Pancreas (tissue), 10 donors: Measurements from ENCODE around the gene TFF3. TPM values are rescaled to one million over a fixed set of nuclear protein-coding genes. Genes with fewer than 3 reads are reported as not detected.

Experiments
- ATAC-seq, 4 donors: fragments of 200-7000 bp; cut with Tn5 transposase; one replicate each; pipeline versions ENCODE4 v1.8.0 to v1.9.1; 2020; ENCODE audit warnings: mild to moderate bottlenecking in 4 of 4, moderate library complexity in 4 of 4
- DNase-seq, 6 donors: peaks; one replicate each; pipeline ENCODE4 v3.0.0-alpha.2; 2020
- FAIRE-seq: peaks from 2 replicates; lab custom pipeline; 2012; peaks lifted over from hg19 to GRCh38; lab: Jason Lieb, UNC
- H3K27ac ChIP-seq, 4 donors: fragments of 200-600 bp; sonication (generic); 1 replicate in 3 of 4; 2 replicates in 1 of 4; pipeline versions ENCODE4 v1.5.0 to v1.8.0; 2020
- H3K27me3 ChIP-seq, 4 donors: fragments of 200-600 bp; one replicate each; pipeline ENCODE4 v1.8.0; 2021
- H3K36me3 ChIP-seq, 3 donors: fragments of 200-600 bp; sonication (generic) in 1 of 3; one replicate each; pipeline versions ENCODE4 v1.5.0 to v1.8.0; 2020 to 2021
- H3K4me1 ChIP-seq, 3 donors: fragments of 200-600 bp; one replicate each; pipeline ENCODE4 v1.8.0; 2021
- H3K4me3 ChIP-seq, 4 donors: fragments of 200-600 bp; sonication (generic) in 2 of 4; one replicate each; pipeline versions ENCODE4 v1.5.0 to v1.8.0; 2020 to 2021
- H3K9me3 ChIP-seq, 4 donors: fragments of 200-600 bp; one replicate each; pipeline ENCODE4 v1.8.0; 2021
- WGBS, 2 donors: extraction: QIAGEN DNeasy Blood & Tissue Kit; methylation state at CpG; one replicate each; pipeline ENCODE4 v1.1.7; 2013; 5-methylcytosine and 5-hydroxymethylcytosine counted together
- intact Hi-C, 3 donors: fragments of 100-400 bp; cut with DNase I; formaldehyde crosslinking; loops; one replicate each; pipeline versions ENCODE4 v1.11.1 to v1.14.2; 2022
- polyA plus RNA-seq, 2 donors: library from polyadenylated mRNA; stranded (reverse); fragments of 200-250 nt; gene quantifications; one replicate each; pipeline ENCODE4 v1.2.3, GENCODE V29; 2013
- total RNA-seq, 6 donors: library from RNA; stranded (reverse); fragmentation: NEBNext Ultra II Directional in 4 of 6; extraction: Animal tissue kit (Norgen Biotek cat#: 25700) in 4 of 6; gene quantifications; one replicate each; pipeline versions ENCODE4 v1.2.1 to v1.2.4, GENCODE V29; 2021 to 2023
- TF ChIP-seq, protein P1 (sequence below), 4 donors: fragments of 200-600 bp; sonication (generic) in 3 of 4; IDR thresholded peaks; one replicate each; pipeline versions ENCODE4 v1.5.0 to v1.8.0; 2021; ENCODE audit warnings: antibody characterized with exemption in 4 of 4
- donor health status: healthy with polysubstance abuse.
- donor health status: DM: no; HTN: no; CAD: no; lungs with moderate emphysema.
- donor health status: DM: no; HTN: no; CAD: no.
- donor health status: control.
- donor health status: control.
- donor health status: Bipolar disorder and iron deficiency.
- donor health status: DM: yes; HTN: yes; CAD: no.
- donor health status: DM: no; HTN: no; CAD: no.
- donor health status: DM: no; HTN: no; CAD: no.
- donor health status: DM: yes; HTN: yes; CAD: no.

TFF3 gene, protein sequence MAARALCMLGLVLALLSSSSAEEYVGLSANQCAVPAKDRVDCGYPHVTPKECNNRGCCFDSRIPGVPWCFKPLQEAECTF
- total RNA-seq (10 to 100 TPM in 4 of 6 donors, 1 to 10 TPM in 2; 5.9 to 19.9 (median 10.6) TPM), polyA plus RNA-seq (10 to 100 TPM; 16.5 to 51.9 TPM)

DNA sequence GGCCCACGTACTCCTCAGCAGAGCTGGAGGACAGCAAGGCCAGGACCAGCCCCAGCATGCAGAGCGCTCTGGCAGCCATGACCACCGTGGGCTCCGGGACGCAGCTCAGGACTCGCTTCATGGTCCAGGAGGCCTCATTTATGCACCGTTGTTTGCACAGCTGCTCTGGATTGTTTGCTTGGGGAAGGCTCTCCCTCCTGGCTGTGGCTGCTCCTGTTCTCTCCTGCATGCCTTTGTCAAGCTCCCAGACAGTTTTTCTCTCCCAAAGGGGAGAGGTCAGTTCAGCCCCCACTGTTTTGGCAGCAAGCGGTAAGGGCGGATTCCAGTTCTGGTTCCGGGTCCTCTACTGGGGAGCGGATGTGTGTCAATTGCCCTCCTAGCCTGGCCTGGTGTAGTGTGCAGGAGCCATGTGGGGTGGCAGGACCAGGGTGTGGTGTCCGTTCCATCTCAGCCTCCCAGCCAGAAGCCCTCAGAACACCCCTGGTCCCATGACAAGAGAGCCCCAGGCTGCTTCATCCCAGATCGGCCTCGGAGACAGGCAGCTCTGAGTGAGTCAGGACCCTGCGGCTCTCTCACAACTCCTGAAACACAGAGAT lies at the start of gene TFF3:
Gene TFF3, minus strand, starts transcription at position 114 of the 596 bp plus-strand sequence. Its CDS starts 35 bp downstream, at position 79.
- FAIRE-seq (no peak), DNase-seq (peak in 5 of 6 donors; percentile 54 to 77 (median 63)), ATAC-seq (peak; percentile 64 to 80 (median 74))
- 45 to 48% methylated on average over 15 of the region's 15 CpGs for WGBS, 2 donors
- no peak within 1 kb of the TSS for H3K4me3 ChIP-seq
- peaks cover 0 to 13% (median 3%) of the 10 kb centered on the region in 3 donors for H3K4me1 ChIP-seq
- H3K27ac ChIP-seq, result no peak within 1 kb of the TSS
- H3K9me3 ChIP-seq, result no peaks in the 10 kb centered on the region
- TF ChIP-seq, protein P1, sequence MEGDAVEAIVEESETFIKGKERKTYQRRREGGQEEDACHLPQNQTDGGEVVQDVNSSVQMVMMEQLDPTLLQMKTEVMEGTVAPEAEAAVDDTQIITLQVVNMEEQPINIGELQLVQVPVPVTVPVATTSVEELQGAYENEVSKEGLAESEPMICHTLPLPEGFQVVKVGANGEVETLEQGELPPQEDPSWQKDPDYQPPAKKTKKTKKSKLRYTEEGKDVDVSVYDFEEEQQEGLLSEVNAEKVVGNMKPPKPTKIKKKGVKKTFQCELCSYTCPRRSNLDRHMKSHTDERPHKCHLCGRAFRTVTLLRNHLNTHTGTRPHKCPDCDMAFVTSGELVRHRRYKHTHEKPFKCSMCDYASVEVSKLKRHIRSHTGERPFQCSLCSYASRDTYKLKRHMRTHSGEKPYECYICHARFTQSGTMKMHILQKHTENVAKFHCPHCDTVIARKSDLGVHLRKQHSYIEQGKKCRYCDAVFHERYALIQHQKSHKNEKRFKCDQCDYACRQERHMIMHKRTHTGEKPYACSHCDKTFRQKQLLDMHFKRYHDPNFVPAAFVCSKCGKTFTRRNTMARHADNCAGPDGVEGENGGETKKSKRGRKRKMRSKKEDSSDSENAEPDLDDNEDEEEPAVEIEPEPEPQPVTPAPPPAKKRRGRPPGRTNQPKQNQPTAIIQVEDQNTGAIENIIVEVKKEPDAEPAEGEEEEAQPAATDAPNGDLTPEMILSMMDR (IDR thresholded peaks at IDR 0.05), result no peak
- intact Hi-C loops, result loop anchor here in 1 of 3 donors (10.0 kb wide), 1 partner anchor 129 kb away; no protein-coding TSS in a partner anchor
- H3K27me3 ChIP-seq, result no peaks in the 10 kb centered on the region
- H3K36me3 ChIP-seq, result no peaks in the 10 kb centered on the region

DNA sequence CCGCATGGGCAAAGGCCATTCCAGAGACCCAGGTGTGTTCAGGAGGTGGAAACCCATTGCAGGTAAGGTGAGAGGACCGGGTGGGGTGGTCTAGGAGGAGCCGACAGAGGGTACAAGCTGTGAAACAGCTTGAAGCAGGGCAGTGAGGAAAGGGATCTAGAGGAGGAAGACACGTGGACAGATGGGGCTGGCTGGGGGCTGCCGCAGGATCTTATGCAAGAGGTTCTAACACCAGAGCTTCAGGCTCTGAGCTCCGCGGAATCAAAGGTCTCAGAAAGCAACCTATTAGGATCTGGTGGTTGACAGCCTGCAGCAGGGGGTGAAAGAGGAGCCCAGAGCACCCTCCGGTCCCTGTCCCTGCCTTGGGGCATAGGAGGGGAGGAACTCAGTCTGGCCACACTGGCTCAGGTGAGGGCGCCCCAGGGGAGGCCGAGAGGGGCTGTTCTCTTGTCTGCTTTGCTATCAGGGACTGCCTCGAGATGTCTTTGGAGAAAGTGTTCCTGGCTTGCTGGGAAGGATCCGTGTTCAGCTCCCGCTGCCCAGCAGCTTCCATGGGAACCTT lies 49.2 kb upstream of the TFF3 start:
- no peaks in the 10 kb centered on the region for H3K9me3 ChIP-seq
- no peaks in the 10 kb centered on the region for H3K4me1 ChIP-seq
- ATAC-seq, result no peak
- TF ChIP-seq, protein P1 (IDR thresholded peaks at IDR 0.05), result no peak
- H3K27ac ChIP-seq, result no peak overlapping the region
- no peaks in the 10 kb centered on the region for H3K27me3 ChIP-seq
- FAIRE-seq, result no peak
- H3K4me3 ChIP-seq, result no peak overlapping the region
- intact Hi-C loops, result no loop called here
- WGBS, 2 donors, result 64 to 79% methylated on average over 13 of the region's 13 CpGs
- H3K36me3 ChIP-seq, result no peaks in the 10 kb centered on the region
- DNase-seq, result no peak

DNA sequence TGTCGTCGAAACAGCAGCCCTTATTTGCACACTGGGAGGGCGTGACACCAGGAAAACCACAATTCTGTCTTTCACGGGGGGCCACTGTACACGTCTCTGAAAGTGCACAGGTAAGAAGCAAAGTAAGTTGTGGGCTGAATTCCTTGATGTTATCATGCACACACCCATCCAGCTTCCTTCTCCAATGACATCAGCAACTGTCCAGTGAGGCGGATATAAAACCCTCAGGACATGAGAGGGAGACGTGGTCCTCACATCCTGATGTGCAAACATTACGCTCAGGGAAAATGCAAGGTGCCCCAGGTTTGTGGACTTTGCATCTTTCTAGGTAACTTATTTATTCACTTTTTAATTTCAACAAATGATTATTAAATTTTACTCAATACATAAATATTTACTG lies 48.1 kb upstream of the TFF3 start:
- ATAC-seq (peak in 2 of 4 donors; percentile 51 to 71), DNase-seq (no peak), FAIRE-seq (no peak)
- intact Hi-C loops, result no loop called here
- Histone ChIP-seq H3K4me1 (no peaks in the 10 kb centered on the region), H3K36me3 (no peaks in the 10 kb centered on the region), H3K4me3 (no peak overlapping the region), H3K9me3 (no peaks in the 10 kb centered on the region), H3K27me3 (no peaks in the 10 kb centered on the region), H3K27ac (no peak overlapping the region)
- WGBS, 2 donors, result 51 to 64% methylated on average over 8 of the region's 8 CpGs
- TF ChIP-seq, protein P1 (IDR thresholded peaks at IDR 0.05), result no peak

DNA sequence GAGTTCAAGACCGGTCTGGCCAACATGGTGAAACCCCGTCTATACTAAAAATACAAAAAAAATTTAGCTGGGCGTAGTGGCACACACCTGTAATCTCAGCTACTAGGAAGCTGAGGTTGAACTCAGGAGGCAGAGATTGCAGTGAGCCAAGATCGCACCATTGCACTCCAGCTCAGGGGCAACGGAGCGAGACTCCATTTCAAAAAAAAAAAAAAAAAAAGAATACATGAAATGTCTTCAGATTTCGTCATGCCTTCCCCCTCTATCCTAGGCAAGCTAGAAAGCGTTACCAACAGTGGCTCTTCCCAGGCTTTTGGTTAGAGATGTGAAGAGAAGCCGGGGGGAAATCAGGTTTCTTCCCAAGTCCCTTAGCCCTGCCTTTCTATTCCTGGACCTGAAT lies 47.5 kb upstream of the TFF3 start:
- no peak for FAIRE-seq
- DNase-seq, result no peak
- 55 to 74% methylated on average over 9 of the region's 9 CpGs for WGBS, 2 donors
- H3K4me1 ChIP-seq, result no peaks in the 10 kb centered on the region
- no peaks in the 10 kb centered on the region for H3K27me3 ChIP-seq
- intact Hi-C loops, result no loop called here
- TF ChIP-seq, protein P1 (IDR thresholded peaks at IDR 0.05), result no peak
- ATAC-seq, result no peak
- H3K9me3 ChIP-seq, result no peaks in the 10 kb centered on the region
- H3K27ac ChIP-seq, result no peak overlapping the region
- H3K36me3 ChIP-seq, result no peaks in the 10 kb centered on the region
- H3K4me3 ChIP-seq, result no peak overlapping the region

DNA sequence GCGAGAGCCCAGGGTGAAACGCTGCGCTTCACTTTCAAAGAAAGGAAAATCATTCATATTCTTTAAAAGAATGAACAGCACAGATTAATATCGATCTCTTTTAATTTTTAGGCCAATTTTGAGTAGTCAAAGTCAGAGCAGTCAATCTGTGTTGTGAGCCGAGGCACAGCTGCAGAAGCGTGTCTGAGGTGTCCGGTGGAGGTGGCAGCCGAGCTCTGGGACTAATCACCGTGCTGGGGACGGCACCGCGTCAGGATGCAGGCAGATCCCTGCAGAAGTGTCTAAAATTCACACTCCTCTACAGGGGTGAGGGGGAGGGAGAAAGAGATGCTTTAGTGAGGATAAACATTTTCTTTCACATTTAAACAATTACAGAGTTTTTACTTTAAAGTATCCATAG lies 47.0 kb upstream of the TFF3 start:
- H3K4me3 ChIP-seq, result no peak overlapping the region
- DNase-seq (no peak), ATAC-seq (no peak), FAIRE-seq (no peak)
- intact Hi-C loops, result no loop called here
- TF ChIP-seq, protein P1 (IDR thresholded peaks at IDR 0.05), result no peak
- H3K27me3 ChIP-seq, result no peaks in the 10 kb centered on the region
- H3K36me3 ChIP-seq, result no peaks in the 10 kb centered on the region
- 63 to 72% methylated on average over 12 of the region's 12 CpGs for WGBS, 2 donors
- H3K9me3 ChIP-seq, result no peaks in the 10 kb centered on the region
- H3K4me1 ChIP-seq, result no peaks in the 10 kb centered on the region
- no peak overlapping the region for H3K27ac ChIP-seq
